Measurements from ENCODE around the gene NDUFS8. TPM values are rescaled to one million over a fixed set of nuclear protein-coding genes. Genes with fewer than 3 reads are reported as not detected.

The NDUFS8 gene
- total and polyA plus RNA-seq, 10 of the 15 experiments (the other 5 are each of a cell fraction or from before 2014, with no cell fraction given), result 17.6 to 308 (median 120) TPM

GRCh38 chr11:67996051-67996450 is 34.4 kb upstream of the NDUFS8 start:
- Histone ChIP-seq H3K9me3 (replicated peaks; ENCODE audit: control insufficient read depth, insufficient read depth, low read length) (no peaks in the 10 kb centered on the region), H3K4me3 (no peak overlapping the region), H3K4me1 (ENCODE audit: control insufficient read depth, insufficient read depth, low read length) (peaks cover 29% of the 10 kb centered on the region), H3K4me2 (ENCODE audit: control insufficient read depth, insufficient read depth) (no peak overlapping the region), H3K27ac (ENCODE audit: control insufficient read depth, insufficient read depth) (no peak overlapping the region), H2AFZ (ENCODE audit: control insufficient read depth, low read depth, low read length) (no peak overlapping the region), H3K36me3 (ENCODE audit: control insufficient read depth in 2 of 2, insufficient read depth in 2 of 2, low read length in 1 of 2) (no peaks in the 10 kb centered on the region; a peak in 1 of 4 replicates), H4K20me1 (ENCODE audit: control insufficient read depth, insufficient read depth) (no peaks in the 10 kb centered on the region), H3K9ac (ENCODE audit: control insufficient read depth, insufficient read depth, low read length) (no peak overlapping the region), H3K27me3 (replicated peaks in 1 of 2; ENCODE audit: control insufficient read depth in 2 of 2, insufficient read depth in 2 of 2, low read length in 1 of 2) (no peaks in the 10 kb centered on the region), H3K79me2 (ENCODE audit: control insufficient read depth, insufficient read depth, low read length) (no peaks in the 10 kb centered on the region)
- no peak for FAIRE-seq
- ChIA-PET POLR2A (no interaction called here), RAD21 (ENCODE audit: unreplicated experiment) (no interaction called here), SMC1A (ENCODE audit: uncharacterized antibody, unreplicated experiment) (no interaction called here), CTCF (interaction anchor here (0.7 kb wide), 1 partner anchor 213 kb away, joined by 4 read pairs; no protein-coding TSS in a partner anchor)
- in situ Hi-C loops (cut with MboI), result no loop called here
- 66% methylated on average over 4 of the region's 13 CpGs for WGBS (ENCODE audit: insufficient coverage, insufficient replicate concordance, low lambda C conversion rate, missing lambda C conversion rate)
- no TSS peak for BruUV-seq (replicated peaks)
- no peak for DNase-seq (ENCODE audit: low read depth, low spot score)
- TF ChIP-seq HDGF (IDR thresholded peaks at IDR 0.05) (no peak), NFIC (IDR thresholded peaks at IDR 0.05; ENCODE audit: low read depth, low read length) (no peak), PRDM15 (CRISPR knock-in tag; IDR thresholded peaks at IDR 0.05) (no peak), SP1 (IDR thresholded peaks at IDR 0.05; ENCODE audit: low read depth, low read length) (no peak), STAT3 (IDR thresholded peaks at IDR 0.05; ENCODE audit: low read depth, low read length) (no peak), ZBTB11 (CRISPR knock-in tag; IDR thresholded peaks at IDR 0.05) (no peak), SRF (IDR thresholded peaks at IDR 0.05; ENCODE audit: low read depth in 2 of 2, low read length in 2 of 2) (no peak), TAF1 (IDR thresholded peaks at IDR 0.05; ENCODE audit: borderline replicate concordance, low read depth, low read length) (no peak), IRF4 (IDR thresholded peaks at IDR 0.05; ENCODE audit: low read depth, low read length) (no peak), POU2F2 (IDR thresholded peaks at IDR 0.05; ENCODE audit: borderline replicate concordance, low read depth, low read length) (no peak)
- intact Hi-C loops (cut with micrococcal nuclease; ENCODE audit: unreplicated experiment), result no loop called here
- ATAC-seq, result no peak

Measured in GM12878 (cell line).